HCT116 (cell line): ENCODE results near the gene MYOT. TPM values are rescaled to one million over a fixed set of nuclear protein-coding genes. Genes with fewer than 3 reads are reported as not detected.

Source experiments
- ATAC-seq: fragments of 200-7000 bp; cut with Tn5 transposase; 2 replicates; pipeline ENCODE4 v1.9.1; 2020; ENCODE audit warnings: mild to moderate bottlenecking, moderate library complexity
- BruUV-seq: library from RNA; stranded (reverse); fragments of 400-500 nt; replicated peaks from 2 replicates; lab custom pipeline; 2021; lab: Mats Ljungman, UMichigan
- CTCF ChIA-PET: fragments of 300-600 bp; sonication (Branson Sonifier 250); formaldehyde crosslinking; loops from one replicate; lab custom pipeline; 2021; ENCODE audit warnings: antibody characterized with exemption; lab: Charles Lee
- POLR2A ChIA-PET: fragments of 300-600, 350-600 bp; sonication (Branson Sonifier 250); formaldehyde crosslinking; loops from one replicate; lab custom pipeline; 2021; ENCODE audit warnings: antibody characterized with exemption; lab: Charles Lee
- RAD21 ChIA-PET, 2 experiments: fragments of 300-600 bp; sonication (Branson Sonifier 250); formaldehyde crosslinking; loops; one replicate each; lab custom pipeline; 2023; ENCODE audit warnings: low total read pairs in 2 of 2; ENCODE audit not compliant: uncharacterized antibody in 2 of 2, unreplicated experiment in 2 of 2, low non-redundant PET in 1 of 2; lab: Charles Lee
- DNase-seq: peaks from one replicate; pipeline ENCODE4 v3.0.0-alpha.2; 2010; ENCODE audit warnings: low read depth, low spot score
- H2AFZ ChIP-seq: fragments of 200-600 bp; shearing (Covaris generic), sonication (generic); 2 replicates; pipeline ENCODE4 v1.6.1; 2017; ENCODE audit warnings: low read depth, mixed run types, mixed read lengths, antibody characterized with exemption, low read length; ENCODE audit not compliant: poor library complexity, severe bottlenecking
- H3K27ac ChIP-seq: 2 replicates; pipeline ENCODE4 v1.5.1; 2012; ENCODE audit warnings: low read depth, low read length
- H3K27me3 ChIP-seq: fragments of 200-600 bp; sonication (generic); 2 replicates; pipeline ENCODE4 v1.6.1; 2016; ENCODE audit warnings: mixed run types, low read length, mixed read lengths; ENCODE audit not compliant: insufficient read depth
- H3K36me3 ChIP-seq, 2 experiments: fragments of 200-500 bp in 1 of 2; fragments of 200-600 bp in 1 of 2; sonication (Bioruptor generic) in 1 of 2; sonication (generic) in 1 of 2; 2 replicates each; pipeline versions ENCODE4 v1.5.1 to v1.6.1; 2014 to 2016; ENCODE audit warnings: low read length in 2 of 2, inconsistent platforms in 1 of 2, mixed read lengths in 1 of 2, mixed run types in 1 of 2; ENCODE audit not compliant: insufficient read depth in 2 of 2, control insufficient read depth in 1 of 2
- H3K4me1 ChIP-seq, 2 experiments: fragments of 200-600 bp in 1 of 2; sonication (generic) in 1 of 2; 2 replicates each; pipeline versions ENCODE4 v1.5.1 to v1.6.1; 2012 to 2017; ENCODE audit warnings: low read length in 2 of 2, inconsistent platforms in 1 of 2, mild to moderate bottlenecking in 1 of 2, mixed read lengths in 1 of 2, mixed run types in 1 of 2, moderate library complexity in 1 of 2; ENCODE audit not compliant: insufficient read depth in 2 of 2, control insufficient read depth in 1 of 2
- H3K4me2 ChIP-seq: fragments of 200-600 bp; sonication (generic); 2 replicates; pipeline ENCODE4 v1.6.1; 2017; ENCODE audit warnings: mixed run types, low read length, mixed read lengths
- H3K4me3 ChIP-seq, 2 experiments: fragments of 200-600 bp in 1 of 2; sonication (generic) in 1 of 2; replicated peaks in 1 of 2; 2 replicates each; pipeline ENCODE4 v1.5.1; 2011 to 2016; ENCODE audit warnings: low read length in 2 of 2, control low read depth in 1 of 2, low read depth in 1 of 2, mild to moderate bottlenecking in 1 of 2, mixed read lengths in 1 of 2, mixed run types in 1 of 2
- H3K79me2 ChIP-seq: fragments of 200-600 bp; sonication (generic); 2 replicates; pipeline ENCODE4 v1.6.1; 2017; ENCODE audit warnings: mild to moderate bottlenecking, mixed run types, low read length, moderate library complexity, mixed read lengths; ENCODE audit not compliant: insufficient read depth
- H3K9ac ChIP-seq: fragments of 200-600 bp; sonication (generic); 2 replicates; pipeline ENCODE4 v1.6.1; 2016; ENCODE audit warnings: low read length, mixed read lengths
- H3K9me2 ChIP-seq: fragments of 200-600 bp; sonication (generic), shearing (Covaris generic); 2 replicates; pipeline ENCODE4 v1.6.1; 2017; ENCODE audit warnings: mixed run types, mild to moderate bottlenecking, moderate library complexity; ENCODE audit not compliant: insufficient read depth
- H3K9me3 ChIP-seq, 2 experiments: fragments of 200-500 bp in 1 of 2; fragments of 200-600 bp in 1 of 2; sonication (Bioruptor generic) in 1 of 2; sonication (generic) in 1 of 2; 2 replicates each; pipeline ENCODE4 v1.6.1; 2014 to 2017; ENCODE audit warnings: low read length in 2 of 2, mixed read lengths in 2 of 2, inconsistent platforms in 1 of 2, low read depth in 1 of 2, mild to moderate bottlenecking in 1 of 2, mixed run types in 1 of 2, moderate library complexity in 1 of 2; ENCODE audit not compliant: control insufficient read depth in 1 of 2, insufficient read depth in 1 of 2
- H4K20me1 ChIP-seq: fragments of 200-600 bp; sonication (generic), shearing (Covaris generic); 2 replicates; pipeline ENCODE4 v1.6.1; 2017; ENCODE audit warnings: mixed run types, mild to moderate bottlenecking, moderate library complexity; ENCODE audit not compliant: insufficient read depth
- EGR1 ChIP-seq: IDR thresholded peaks from 2 replicates; pipeline ENCODE4 v1.6.1; 2012; ENCODE audit warnings: low read depth
- ELF1 ChIP-seq: IDR thresholded peaks from 2 replicates; pipeline ENCODE4 v1.6.1; 2012; ENCODE audit warnings: low read depth, borderline replicate concordance
- EZH2 ChIP-seq: fragments of 200-600 bp; sonication (generic); IDR thresholded peaks from 2 replicates; pipeline ENCODE4 v1.6.1; 2017; ENCODE audit warnings: antibody characterized with exemption, mixed run types
- EZH2phosphoT487 ChIP-seq: fragments of 200-600 bp; IDR thresholded peaks from 2 replicates; pipeline ENCODE4 v1.6.1; 2018; ENCODE audit warnings: antibody characterized with exemption, borderline replicate concordance
- FOSL1 ChIP-seq: IDR thresholded peaks from 2 replicates; pipeline ENCODE4 v1.6.1; 2012; ENCODE audit warnings: low read depth
- JUND ChIP-seq: IDR thresholded peaks from 2 replicates; pipeline ENCODE4 v1.6.1; 2012
- POLR2AphosphoS5 ChIP-seq: IDR thresholded peaks from 2 replicates; pipeline ENCODE4 v1.6.1; 2011; ENCODE audit warnings: mild to moderate bottlenecking, low read depth, low read length, moderate library complexity
- SP1 ChIP-seq: IDR thresholded peaks from 2 replicates; pipeline ENCODE4 v1.6.1; 2012; ENCODE audit warnings: low read depth
- SRF ChIP-seq: IDR thresholded peaks from 2 replicates; pipeline ENCODE4 v1.6.1; 2012; ENCODE audit warnings: low read depth
- ZFX ChIP-seq: fragments of 450-650 bp; IDR thresholded peaks from 2 replicates; pipeline ENCODE4 v1.6.1; 2017
- ZNF274 ChIP-seq: fragments of 200-500 bp; sonication (Bioruptor generic); IDR thresholded peaks from 2 replicates; pipeline ENCODE4 v1.6.1; 2014; ENCODE audit warnings: mild to moderate bottlenecking, low read depth, low read length, inconsistent platforms
- intact Hi-C: fragments of 100-400 bp; cut with micrococcal nuclease; formaldehyde crosslinking; loops from 2 replicates; pipeline ENCODE4 v1.10.0; 2022
- total RNA-seq: library from RNA; stranded (reverse); gene quantifications from one replicate; pipeline ENCODE4 v1.2.1, GENCODE V29; 2021; ENCODE audit not compliant: unreplicated experiment
- TF ChIP-seq, protein P1 (sequence below): IDR thresholded peaks from 2 replicates; pipeline ENCODE4 v1.6.1; 2012; ENCODE audit warnings: low read depth
- TF ChIP-seq, protein P2 (sequence below): IDR thresholded peaks from 2 replicates; pipeline ENCODE4 v1.6.1; 2012
- TF ChIP-seq, protein P3 (sequence below): IDR thresholded peaks from 2 replicates; pipeline ENCODE4 v1.6.1; 2012
- TF ChIP-seq, protein P4 (sequence below): IDR thresholded peaks from 2 replicates; pipeline ENCODE4 v1.6.1; 2011; ENCODE audit warnings: mild to moderate bottlenecking, low read length, moderate library complexity; ENCODE audit not compliant: insufficient replicate concordance; ENCODE audit errors: extremely low read depth

Gene MYOT
- total RNA-seq, 1 experiment from 2014 or later, result not detected

DNA sequence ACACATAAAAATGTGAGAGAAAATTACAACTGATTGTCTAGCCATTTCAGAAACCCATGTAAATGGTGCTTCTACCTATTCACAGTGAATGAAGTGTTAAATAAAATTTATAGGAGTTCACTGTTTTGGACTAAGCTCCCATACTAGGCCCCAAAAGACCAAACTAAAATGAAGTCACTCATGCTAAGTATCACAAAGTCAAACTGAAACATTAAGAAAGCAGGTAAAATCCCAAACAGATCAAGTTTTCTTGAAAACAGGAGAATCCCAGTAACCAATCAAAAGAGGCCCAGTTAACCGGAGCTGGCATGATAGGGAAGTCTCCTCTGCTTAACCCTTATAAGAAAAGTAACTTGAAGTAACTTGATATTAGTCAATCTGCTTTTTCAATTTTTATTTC is 35.2 kb upstream of the MYOT start:
- ChIA-PET POLR2A (no interaction called here), RAD21 (no interaction called here), CTCF (no interaction called here)
- Histone ChIP-seq H3K4me2 (no peak overlapping the region), H3K27me3 (no peaks in the 10 kb centered on the region), H3K79me2 (no peaks in the 10 kb centered on the region), H3K4me1 (peaks cover 18 to 43% of the 10 kb centered on the region in 2 experiments), H3K4me3 (no peak overlapping the region)
- intact Hi-C loops, result no loop called here
- no peak for TF ChIP-seq ELF1
- TF ChIP-seq, all 23 proteins: peak for 0
- no peaks in the 10 kb centered on the region for H3K36me3 ChIP-seq
- H3K9me3 ChIP-seq, result no peaks in the 10 kb centered on the region
- ATAC-seq (no peak), DNase-seq (no peak)
- peak overlapping the region; percentile 83 for H2AFZ ChIP-seq
- no peaks in the 10 kb centered on the region for H4K20me1 ChIP-seq
- BruUV-seq, result no TSS peak
- H3K27ac ChIP-seq, result no peak overlapping the region
- no peak overlapping the region for H3K9ac ChIP-seq
- H3K9me2 ChIP-seq, result no peaks in the 10 kb centered on the region

DNA sequence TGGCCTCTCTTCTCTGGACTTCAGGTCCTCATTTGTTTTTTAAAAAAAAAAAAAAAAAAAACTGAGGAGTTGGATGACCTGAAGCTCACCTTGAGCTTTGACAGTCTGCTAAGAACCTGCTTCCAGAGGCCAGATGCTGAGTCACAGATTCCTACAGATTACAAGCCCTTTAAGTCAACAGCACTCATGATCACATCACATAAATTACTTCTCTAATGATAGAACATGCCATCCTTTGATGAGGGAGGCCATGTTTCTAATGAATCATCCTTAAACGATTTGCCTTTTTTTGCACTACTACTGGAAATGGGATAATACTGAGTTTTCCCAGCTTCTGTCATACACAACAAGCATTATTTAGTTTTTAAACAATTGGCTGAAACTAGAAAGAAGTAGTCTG is 34.2 kb upstream of the MYOT start:
- peak overlapping the region; percentile 83 for H2AFZ ChIP-seq
- DNase-seq, result peak; percentile 92
- H3K9me3 ChIP-seq, result no peaks in the 10 kb centered on the region
- H3K4me1 ChIP-seq, result peaks cover 18 to 47% of the 10 kb centered on the region in 2 experiments
- peak overlapping the region; percentile 64 for H3K4me2 ChIP-seq
- BruUV-seq, result no TSS peak
- no peaks in the 10 kb centered on the region for H3K9me2 ChIP-seq
- H4K20me1 ChIP-seq, result no peaks in the 10 kb centered on the region
- H3K36me3 ChIP-seq, result no peaks in the 10 kb centered on the region
- H3K27me3 ChIP-seq, result no peaks in the 10 kb centered on the region
- ATAC-seq, result peak; percentile 94
- H3K4me3 ChIP-seq, result peak overlapping the region in 1 of 2 experiments; percentile 24; a peak in 1 of 4 replicates
- intact Hi-C loops, result no loop called here
- ChIA-PET POLR2A (interaction anchor here (0.6 kb wide), 1 partner anchor 193 kb away, joined by 3 read pairs; no protein-coding TSS in a partner anchor), RAD21 (no interaction called here), CTCF (interaction anchor here (0.8 kb wide), 1 partner anchor 91 kb away, joined by 3 read pairs; no protein-coding TSS in a partner anchor)
- no peak overlapping the region for H3K9ac ChIP-seq
- no peaks in the 10 kb centered on the region for H3K79me2 ChIP-seq
- no peak overlapping the region for H3K27ac ChIP-seq
- TF ChIP-seq EGR1, result 0 out of 2 replicates have a peak, but pooled peaks have one; percentile 17
- TF ChIP-seq, protein P1, sequence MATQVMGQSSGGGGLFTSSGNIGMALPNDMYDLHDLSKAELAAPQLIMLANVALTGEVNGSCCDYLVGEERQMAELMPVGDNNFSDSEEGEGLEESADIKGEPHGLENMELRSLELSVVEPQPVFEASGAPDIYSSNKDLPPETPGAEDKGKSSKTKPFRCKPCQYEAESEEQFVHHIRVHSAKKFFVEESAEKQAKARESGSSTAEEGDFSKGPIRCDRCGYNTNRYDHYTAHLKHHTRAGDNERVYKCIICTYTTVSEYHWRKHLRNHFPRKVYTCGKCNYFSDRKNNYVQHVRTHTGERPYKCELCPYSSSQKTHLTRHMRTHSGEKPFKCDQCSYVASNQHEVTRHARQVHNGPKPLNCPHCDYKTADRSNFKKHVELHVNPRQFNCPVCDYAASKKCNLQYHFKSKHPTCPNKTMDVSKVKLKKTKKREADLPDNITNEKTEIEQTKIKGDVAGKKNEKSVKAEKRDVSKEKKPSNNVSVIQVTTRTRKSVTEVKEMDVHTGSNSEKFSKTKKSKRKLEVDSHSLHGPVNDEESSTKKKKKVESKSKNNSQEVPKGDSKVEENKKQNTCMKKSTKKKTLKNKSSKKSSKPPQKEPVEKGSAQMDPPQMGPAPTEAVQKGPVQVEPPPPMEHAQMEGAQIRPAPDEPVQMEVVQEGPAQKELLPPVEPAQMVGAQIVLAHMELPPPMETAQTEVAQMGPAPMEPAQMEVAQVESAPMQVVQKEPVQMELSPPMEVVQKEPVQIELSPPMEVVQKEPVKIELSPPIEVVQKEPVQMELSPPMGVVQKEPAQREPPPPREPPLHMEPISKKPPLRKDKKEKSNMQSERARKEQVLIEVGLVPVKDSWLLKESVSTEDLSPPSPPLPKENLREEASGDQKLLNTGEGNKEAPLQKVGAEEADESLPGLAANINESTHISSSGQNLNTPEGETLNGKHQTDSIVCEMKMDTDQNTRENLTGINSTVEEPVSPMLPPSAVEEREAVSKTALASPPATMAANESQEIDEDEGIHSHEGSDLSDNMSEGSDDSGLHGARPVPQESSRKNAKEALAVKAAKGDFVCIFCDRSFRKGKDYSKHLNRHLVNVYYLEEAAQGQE, result no peak
- TF ChIP-seq ELF1, result no peak
- TF ChIP-seq, protein P2, sequence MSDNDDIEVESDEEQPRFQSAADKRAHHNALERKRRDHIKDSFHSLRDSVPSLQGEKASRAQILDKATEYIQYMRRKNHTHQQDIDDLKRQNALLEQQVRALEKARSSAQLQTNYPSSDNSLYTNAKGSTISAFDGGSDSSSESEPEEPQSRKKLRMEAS, result peak; percentile 52; the same call in 1 of the 2 replicates
- peak; percentile 99 for TF ChIP-seq JUND
- TF ChIP-seq, protein P3, sequence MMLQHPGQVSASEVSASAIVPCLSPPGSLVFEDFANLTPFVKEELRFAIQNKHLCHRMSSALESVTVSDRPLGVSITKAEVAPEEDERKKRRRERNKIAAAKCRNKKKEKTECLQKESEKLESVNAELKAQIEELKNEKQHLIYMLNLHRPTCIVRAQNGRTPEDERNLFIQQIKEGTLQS, result peak; percentile 70; the same call in 1 of the 2 replicates
- TF ChIP-seq EZH2, result no peak
- TF ChIP-seq, protein P4, sequence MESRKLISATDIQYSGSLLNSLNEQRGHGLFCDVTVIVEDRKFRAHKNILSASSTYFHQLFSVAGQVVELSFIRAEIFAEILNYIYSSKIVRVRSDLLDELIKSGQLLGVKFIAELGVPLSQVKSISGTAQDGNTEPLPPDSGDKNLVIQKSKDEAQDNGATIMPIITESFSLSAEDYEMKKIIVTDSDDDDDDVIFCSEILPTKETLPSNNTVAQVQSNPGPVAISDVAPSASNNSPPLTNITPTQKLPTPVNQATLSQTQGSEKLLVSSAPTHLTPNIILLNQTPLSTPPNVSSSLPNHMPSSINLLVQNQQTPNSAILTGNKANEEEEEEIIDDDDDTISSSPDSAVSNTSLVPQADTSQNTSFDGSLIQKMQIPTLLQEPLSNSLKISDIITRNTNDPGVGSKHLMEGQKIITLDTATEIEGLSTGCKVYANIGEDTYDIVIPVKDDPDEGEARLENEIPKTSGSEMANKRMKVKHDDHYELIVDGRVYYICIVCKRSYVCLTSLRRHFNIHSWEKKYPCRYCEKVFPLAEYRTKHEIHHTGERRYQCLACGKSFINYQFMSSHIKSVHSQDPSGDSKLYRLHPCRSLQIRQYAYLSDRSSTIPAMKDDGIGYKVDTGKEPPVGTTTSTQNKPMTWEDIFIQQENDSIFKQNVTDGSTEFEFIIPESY, result no peak
- TF ChIP-seq ZNF274, result no peak
- peak; percentile 78; the same call in 1 of the 2 replicates for TF ChIP-seq SRF
- TF ChIP-seq ZFX, result no peak
- peak; percentile 94 for TF ChIP-seq SP1
- peak; percentile 52; the same call in 1 of the 2 replicates for TF ChIP-seq POLR2AphosphoS5
- no peak for TF ChIP-seq EZH2phosphoT487
- TF ChIP-seq FOSL1, result peak; percentile 96
